Stimulated activated CD4-positive, alpha-beta T cell treated with anti-CD3 and anti-CD28 coated beads, Interleukin-4, amount 100 ng/mL, for 48 hours (primary cell): ENCODE results near the gene LMO1.
A peak's percentile ranks its signal among the peaks of the same experiment; 100 is the strongest.

ENCODE experiments used
- DNase-seq, 2 donors: peaks; one replicate each; pipeline ENCODE4 v3.0.0-alpha.2; 2020; ENCODE audit warnings: low read depth in 2 of 2

The LMO1 gene

DNA sequence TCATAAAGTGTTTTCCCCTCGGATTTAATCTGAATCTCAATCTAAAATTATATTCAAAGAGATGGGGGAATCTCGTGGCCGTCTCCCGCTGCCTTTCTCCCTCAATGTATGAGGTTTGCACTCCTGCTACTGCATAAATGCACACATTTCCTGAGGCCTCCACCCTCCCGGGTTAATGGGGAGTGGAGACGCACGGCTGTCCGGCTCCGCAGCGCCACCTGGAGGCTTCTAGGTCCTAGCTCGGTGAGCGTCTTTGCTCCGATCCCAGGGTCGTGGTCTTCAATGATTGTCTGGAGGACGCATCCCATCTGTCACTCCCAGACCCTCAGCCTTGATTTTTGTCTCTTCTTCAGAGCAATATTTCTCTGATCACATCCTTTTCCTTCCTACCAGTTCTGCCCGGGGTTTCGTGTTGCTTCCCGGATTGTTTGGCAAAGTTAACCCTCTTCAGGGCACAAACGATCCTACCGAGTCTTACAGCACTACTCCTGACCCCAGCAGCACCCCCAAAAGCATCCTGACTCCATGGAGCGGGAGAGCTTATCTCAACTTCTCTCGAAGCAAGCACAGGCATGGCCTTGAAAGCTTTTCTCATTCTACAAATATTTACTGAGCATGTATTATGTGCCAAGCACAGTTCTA lies at the start of gene LMO1:
Gene LMO1, minus strand, starts transcription at position 110 of the 642 bp plus-strand sequence. CDS start 516 bp downstream, outside the sequence.
- DNase-seq = peak; percentile 68 to 85

DNA sequence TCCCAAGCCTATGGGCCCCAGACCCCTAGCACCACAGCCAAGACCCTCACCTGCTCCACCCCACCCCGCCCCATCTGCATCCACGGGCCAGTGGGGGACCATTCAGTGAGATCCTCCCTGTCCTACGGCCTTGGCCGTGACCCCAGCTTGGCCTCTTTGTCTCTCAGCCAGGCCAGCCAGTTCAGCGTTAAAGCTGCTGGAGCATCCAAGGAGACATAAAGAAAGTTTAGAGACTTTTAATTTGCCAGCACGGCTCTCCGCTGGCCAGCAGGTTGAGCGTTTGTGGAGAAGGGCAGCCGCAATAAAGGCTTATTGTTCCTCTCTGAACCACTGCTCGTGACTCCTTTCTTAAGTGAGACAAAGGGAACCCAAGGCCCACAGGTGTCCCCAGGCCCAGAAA lies 49.3 kb upstream of the LMO1 start:
- no peak for DNase-seq

DNA sequence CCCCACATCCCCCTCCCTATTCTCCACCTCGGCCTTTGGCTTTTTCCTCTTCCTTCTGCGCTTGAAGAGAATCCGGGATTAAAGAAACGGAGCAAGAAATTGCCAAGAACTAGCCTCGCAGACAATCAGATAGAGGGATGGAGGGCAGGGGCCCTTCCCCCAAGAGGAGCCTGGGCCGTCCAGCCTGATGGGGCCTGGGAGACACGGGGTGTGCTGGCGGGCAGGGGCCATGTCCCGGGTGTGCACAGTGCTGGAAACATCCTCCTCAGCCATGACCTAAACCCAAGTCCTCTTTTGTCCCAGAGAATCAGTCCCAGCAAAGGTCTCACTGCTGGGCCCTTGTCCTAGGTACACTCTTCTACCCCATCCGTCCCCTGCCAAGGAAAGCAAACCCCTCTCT lies 47.7 kb upstream of the LMO1 start:
- DNase-seq = no peak

DNA sequence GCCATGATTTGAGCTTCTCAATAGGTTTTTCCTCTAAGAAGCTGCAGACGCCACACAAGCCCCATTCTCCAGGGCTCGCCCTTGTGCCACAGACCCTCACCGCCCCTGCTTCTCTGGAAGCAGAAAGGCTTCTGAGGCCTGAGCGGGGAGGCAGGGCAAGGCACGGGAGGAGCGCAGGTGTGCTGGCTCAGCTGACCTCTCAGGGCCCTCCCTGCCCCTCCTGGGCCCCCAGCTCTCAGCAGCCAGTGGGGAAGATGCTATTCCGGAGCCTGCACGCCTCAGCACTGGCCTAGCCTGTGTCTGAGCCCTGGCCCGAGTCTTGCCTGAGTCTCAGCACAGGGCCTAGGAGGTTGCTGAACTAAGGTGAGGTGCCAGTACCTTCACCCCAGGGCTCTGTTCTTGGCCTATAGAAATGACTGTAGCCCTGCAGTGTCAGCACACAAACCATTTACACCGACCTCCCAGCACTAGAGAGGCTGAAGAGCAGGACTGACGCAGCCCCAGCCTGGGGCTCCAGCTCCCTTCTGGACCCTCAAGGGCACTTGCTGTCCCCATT lies 47.1 kb upstream of the LMO1 start:
- no peak for DNase-seq

DNA sequence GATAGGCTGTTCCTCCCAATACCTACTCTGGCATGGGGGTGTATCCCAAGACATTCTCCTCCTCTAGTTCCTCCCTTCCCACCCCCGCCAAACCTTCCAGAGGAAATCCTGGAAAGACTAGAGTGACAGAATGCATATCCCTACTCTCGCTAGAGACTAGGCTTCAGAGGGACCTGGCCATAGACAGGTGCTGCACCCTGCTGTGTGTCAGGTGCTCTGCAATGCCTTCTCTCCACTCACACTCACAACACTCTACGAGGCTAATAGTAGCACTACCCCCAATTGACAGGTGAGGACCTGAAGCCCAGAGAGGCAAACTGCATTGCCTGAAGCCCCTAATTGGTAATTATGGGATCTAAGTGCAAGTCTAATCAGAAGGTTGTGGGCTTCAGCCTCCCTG lies 46.2 kb upstream of the LMO1 start:
- no peak for DNase-seq

DNA sequence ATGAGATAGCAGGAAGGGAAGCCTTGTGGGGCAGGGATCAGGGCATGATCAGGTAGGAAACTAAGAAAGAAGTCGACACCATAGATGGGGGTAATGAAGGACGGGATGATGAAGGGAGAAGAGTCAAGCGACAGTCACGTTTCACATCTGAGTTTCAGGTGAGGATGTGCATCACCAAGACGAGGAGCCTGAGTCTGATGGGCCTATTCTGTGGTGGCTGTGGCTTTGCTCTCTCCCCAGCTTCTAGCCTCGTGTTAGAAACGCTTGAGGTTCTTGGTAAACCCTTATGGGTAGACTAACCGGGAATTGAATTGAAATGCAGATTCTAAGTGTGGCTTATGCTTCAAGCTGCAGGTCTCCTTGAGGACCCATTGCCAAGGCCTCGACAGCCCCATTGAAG lies 45.6 kb upstream of the LMO1 start:
- no peak for DNase-seq

DNA sequence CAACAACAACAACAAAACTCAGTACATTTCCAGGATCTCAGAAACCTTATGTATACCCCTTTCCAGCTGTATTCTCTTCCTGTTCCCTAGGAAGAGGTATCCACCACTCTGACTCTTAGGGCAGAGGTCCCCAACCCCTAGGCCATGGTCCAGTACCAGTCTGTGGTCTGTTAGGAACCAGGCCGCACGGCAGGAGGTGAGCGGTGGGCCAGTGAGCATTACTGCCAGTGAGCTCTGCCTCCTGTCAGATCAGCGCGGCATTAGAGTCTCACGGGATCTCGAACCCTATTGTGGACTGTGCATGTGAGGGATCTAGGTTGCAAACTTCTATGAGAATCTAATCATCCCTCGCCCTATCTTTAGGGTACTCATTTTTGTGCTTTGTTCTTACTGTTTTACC lies 43.9 kb upstream of the LMO1 start:
- DNase-seq = no peak

DNA sequence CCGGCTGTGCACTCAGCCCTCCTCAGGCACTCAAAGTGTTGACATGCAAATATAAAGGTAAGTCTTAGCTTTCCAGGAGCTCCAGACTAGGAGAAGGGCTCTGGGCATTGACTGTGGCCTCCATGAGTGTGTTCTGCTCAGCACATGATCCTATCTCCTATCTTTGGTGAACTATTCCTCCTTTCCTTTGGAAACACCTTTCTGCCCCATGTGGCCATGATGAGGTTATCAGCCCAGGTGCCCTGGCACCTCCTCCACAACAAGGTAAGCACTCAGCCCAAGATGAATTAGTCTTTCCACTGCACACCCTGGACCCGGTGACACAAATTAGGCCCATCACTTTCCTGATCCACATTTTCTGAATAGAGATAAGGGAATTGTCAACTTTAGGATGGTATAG lies 37.9 kb upstream of the LMO1 start:
- DNase-seq = no peak

DNA sequence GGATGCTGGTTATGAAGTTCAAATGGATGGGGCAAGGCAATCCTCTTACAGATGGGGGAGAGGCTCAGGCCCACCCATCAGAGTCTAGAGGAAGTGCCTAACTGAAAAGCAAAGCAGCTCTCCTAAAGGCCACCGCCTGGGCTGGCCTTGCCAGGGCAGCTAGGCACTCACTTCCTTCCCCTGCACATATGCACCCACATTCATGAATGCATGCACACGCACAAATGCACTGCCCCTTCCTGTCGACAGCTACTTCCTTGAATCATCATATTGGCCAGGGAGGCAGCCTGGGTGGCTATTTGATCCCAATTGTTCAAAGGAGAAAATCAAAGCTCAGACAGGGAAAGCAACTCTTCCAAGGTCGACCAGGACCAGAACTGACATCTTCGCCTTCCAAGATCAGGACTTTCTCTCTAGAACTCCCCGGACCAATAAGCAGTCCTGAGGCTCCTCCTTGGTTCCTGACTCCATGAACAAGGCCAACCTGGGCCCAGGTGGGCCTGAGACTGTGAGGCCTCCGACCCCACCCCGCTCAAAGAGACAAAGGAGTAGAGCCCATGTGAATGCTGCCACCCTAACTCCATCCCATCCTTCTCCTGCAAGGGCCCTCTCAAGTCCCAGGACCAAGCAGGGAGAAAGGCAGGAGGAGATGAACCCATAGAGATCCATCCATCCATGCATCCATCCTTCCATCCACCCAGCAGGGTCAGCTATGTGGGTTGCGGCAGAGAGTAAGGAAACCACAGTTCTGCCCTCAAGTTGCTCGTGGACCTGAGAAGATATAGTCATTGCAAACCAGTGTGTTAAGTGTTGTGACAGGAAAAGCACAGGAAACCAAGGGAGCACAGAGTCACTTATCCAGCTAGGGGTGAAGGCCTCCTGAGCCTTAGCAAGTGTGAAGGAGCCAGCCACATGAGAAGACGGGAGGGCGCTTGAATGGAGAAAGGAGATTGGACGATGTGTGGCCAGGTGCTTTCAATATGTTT lies 35.4 kb upstream of the LMO1 start:
- no peak for DNase-seq

DNA sequence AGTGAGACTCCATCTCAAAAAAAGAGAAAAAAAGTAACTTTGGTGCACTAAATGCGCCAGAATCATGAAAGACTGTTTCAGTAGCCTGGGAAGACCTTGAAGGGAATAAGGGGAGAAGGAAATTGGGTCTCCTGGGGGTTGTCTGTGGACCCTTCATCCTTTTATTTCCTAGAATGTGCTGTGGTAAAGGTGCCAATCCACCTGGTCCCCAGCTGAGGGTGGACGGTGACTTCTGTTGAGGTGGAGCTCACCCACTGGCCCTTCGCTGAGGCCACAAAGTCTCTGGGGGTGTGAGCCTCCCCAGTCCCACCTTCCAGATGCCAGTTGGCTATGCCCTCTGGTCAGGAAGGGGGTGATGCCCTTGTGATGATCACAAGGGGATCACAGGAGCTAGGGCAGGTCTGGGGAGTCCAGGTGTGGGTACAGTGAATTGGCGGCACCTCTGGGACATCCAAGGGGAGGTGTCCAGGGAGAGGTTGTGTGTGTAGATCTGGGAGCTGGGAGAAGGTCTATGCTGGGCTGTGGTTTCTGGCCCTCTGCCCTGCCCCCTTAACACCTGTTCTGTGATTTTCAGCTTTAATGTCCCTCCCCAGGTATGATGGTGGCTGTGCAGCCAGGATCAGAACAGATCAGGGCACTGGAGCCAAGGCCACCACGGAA lies 34.2 kb upstream of the LMO1 start:
- no peak for DNase-seq

DNA sequence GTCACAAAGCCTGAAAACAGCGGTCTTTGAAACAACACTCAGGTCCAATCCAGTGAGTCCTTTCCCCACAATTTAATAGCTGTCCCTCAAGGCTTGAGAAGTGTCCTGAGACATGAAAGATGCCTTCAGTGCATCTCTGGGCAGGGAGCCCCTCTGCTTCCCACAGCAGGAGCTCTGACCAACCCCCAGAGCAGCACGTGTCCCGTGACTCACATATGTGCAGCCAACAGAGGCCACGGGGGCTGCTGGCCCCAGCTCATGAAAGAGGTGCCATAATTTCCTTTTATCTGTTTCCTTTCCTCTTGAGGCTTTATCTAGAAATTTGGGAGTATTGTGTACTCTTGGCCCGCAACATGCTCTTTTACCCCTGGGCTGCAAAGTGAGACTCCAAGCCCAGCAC lies 33.2 kb upstream of the LMO1 start:
- DNase-seq = no peak

DNA sequence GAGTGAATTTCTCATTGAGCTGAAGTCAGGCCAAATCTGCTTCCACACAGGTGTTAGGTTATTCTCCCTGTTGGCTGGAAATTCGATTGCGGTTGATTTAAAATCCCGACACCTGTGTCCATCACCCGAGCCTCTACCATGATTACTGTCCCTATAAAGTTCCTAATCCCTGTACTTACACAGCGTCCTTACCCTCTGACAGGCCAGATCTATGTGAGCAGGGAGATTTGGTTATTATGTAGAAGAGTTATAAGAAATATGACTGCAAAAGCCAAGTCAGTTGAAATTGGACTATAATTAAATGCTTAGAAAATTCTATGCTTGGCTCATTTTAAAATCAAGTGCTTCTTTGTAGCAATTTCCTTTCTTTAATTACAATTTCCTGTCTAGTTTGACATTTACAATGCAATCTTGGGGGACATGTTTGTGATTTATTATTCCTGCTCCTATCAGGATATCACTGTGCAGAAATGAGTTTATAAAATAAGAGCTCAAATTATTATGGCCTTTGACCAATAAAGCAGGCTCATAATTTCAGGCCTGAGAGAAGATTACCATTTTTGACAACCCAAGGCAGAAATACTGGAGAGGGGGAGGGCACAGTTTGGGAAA lies 32.5 kb upstream of the LMO1 start:
- DNase-seq = no peak

DNA sequence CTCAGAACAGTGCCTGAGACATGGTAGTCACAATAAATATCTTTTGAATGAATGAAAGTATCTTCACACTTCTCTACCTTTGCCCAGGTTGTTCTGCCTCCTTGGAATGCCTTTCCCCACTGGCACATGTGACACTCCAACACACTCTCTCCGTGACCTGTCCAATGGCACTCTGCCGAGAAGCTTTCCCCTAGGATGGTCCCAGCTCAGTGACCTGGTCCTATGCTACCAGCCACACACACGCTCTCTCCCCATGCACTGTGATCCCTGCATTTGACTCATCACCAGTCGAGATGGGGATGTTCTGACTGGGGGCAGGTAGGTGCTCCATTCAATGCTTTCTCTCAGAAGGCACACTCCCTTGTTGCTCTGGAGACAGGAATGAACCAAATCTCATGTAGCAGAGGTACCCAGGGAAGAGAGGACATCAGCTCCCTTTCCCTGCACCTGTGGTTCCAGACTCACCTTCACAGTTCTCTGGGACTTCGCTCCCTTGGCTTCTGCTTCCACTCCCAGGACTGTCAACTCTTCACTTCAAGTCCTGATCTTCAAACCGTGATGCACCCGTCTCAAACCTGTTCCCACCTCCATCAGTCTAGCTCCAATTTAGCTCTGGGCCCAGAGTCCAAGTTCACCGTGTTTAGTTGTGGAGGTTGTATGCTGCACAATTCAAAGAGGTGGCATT lies 30.7 kb upstream of the LMO1 start:
- DNase-seq = no peak

DNA sequence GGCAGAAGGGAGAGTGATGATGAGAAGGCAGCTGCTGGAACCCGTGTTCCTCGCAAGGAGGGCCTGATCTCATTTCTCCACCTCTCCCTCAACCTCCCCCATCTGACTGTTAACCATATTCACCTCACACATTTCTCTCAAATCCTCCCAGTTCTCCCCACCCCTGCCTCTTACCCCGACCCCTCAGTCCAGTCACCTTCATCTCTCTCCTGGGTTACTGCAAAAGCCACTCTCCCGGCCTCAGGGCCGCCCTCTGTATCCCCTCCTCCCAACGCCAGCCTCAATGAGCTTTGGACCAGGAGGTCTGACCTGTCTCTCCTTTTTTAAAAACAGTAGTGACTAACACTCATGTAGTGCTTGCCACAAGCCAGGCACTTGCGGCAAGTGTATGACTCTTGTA lies 29.5 kb upstream of the LMO1 start:
- DNase-seq = no peak

DNA sequence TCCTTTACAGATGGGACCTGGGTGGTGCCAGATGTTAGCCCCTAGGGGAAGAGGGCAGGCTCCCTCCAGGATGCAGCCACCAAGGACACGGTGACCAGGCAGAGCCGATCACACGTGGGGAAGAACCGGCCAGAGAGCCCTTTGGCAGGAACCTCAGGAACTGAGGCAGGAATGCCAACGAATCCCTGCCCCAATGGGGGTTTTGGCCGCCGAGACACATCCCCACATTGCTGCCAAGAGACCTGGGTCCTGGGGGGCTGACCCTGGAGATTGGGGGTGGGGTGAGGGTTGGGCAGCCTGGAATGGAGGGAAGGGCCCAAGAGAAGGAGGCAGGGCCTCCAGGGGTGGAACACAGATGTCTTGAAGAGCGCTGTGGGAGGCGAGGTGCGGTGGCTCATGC lies 28.7 kb upstream of the LMO1 start:
- no peak for DNase-seq

DNA sequence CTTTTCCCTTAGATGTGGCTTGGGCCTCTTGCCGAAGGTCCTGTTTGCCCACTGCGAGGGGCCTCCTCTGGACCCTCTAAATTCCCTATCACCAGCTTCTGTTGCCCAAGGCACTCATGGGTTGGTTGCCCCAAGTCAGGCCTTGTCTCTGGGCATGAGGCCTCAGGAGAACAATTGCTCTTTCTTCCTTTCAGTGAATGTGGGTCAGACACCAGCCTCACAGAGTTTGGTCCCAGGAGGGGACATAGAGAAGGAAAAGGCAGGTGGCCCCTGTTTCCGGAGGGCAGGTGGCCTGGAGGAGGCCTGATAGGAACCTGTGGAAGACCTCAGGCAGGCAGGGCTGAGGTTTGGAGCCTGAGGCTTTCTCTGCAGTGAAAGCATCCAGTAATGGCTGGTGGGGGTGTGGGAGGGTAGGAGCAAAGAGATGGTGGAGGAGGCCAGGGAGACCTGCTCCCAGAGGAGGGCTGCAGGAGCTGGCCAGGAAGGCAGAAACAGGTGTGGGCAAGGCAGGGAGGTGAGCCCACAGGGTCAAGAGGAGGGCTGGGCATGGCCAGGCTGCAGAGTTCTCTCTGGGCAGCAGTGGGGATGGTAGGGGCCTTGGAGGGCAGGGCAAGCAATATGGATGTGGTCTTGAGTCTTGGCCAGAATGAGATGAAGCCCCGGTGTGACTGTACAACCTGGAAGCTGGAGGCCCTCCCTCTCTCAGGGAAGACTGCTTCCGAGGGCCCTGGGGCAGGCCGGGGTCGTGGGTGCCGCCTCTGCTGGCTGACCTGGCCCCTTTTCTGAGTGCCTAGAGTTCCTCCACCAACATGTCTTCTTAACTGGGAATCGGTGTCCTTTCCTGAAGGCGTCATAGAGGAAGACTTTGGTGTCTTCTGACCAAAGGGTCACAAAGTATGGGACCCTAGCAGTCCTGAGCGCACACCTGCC lies 28.0 kb upstream of the LMO1 start:
- DNase-seq = no peak

DNA sequence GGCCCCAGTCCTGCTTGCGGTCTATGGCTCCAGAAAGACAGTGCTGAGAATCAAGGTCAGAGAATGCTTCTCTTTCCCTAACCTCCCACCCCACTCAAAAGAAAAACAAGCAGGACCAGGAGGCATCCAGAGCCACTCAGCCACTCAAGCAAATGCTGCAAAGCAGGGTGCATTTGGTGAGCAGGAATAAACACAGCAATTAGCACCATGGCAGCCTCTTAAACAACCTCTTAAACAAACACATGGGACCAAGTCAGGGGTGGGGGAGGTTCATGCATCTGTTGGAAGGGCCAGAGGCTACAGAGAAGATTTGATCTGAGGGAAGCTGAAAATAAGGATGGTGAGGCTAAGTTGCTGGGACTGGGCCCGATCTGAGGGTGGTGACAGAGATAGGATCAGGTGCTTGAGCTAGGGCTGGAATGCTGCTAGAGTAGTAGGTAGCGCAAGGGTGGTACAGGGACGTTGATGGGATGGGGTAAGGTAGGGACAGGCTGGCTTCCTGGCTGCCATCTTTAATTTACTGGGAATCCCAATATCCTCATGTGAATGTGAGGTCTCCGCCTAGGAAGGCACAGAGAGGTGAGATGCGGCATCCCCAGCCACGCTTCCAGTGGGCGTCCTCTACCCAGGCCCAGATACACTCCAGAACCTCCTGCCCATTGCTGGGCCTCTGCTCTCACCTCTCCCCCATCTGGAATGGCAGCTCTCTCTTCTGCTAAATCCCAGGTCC lies 26.6 kb upstream of the LMO1 start:
- DNase-seq = no peak

DNA sequence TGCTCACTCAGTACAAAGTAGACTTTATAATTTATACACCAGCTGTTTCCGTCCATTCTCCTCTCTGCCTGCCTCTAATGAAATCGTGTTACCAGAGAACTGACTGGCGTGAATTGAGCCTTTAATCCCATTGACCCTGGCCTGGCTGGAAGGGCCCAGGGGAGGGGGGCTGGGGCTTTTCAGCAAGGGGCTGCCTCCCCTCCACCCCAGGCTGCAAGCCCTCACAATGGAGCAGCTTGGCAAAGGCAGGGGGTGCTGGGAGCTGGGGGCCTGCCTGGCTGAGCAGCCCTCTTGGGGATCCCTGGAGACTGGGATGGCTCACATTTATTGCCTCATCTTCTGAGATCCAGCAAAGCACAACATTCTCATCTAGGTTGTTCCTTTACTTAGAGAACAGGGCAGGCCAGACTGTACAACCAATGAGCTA lies 25.8 kb upstream of the LMO1 start:
- no peak for DNase-seq

DNA sequence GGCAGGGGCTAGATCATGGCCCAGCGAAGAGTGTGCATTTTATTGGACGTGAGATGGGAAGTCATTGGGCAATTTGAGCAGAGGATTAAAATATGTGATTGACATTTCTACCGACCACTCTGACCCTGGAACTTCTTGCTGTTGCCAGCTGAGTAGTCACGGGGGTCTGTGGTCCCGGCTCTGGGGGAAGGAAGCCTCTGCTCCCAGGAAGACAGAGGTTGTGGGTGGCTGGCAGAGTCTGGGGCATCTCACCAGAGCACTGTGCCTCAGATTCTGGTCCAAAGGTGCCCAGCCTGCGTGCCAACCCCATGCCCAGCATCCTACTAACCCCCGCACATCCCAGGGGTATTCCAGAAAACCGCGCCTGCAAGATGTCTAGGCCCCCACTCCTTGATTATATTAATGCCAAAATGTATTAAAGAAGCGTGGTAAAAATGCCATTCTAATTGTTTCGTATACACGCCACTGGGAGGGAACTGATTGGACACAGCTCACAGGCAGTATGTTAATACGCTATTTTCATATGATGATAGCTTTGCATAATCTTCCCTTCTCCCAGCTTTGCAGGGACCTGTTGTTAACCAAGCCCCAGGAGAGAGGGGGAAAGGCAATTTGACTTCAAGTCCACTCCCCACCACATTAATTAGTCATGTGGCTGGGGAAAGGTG lies 25.3 kb upstream of the LMO1 start:
- no peak for DNase-seq
